ENCODE results near the gene FGF12.

The FGF12 gene

DNA sequence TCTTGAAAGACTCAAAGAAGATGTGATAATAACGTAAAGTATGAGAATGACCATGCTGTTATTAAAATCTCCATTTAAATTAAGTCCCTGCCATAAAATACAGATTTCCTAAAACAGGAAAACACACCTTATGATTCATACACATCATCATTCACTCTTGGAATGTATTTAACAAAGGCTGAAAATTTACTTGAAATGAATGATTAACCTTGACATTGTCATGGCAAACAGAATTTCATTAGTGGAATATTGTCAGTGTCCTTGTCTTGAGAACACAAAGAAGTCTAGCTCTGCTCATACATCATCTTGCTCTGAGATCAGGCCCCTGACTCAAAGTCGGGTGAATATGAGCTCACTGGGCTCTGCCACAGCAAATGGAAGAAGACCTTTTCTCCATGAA, 313.9 kb downstream of the FGF12 start:
- no peak for DNase-seq (ENCODE audit: low read depth)

DNA sequence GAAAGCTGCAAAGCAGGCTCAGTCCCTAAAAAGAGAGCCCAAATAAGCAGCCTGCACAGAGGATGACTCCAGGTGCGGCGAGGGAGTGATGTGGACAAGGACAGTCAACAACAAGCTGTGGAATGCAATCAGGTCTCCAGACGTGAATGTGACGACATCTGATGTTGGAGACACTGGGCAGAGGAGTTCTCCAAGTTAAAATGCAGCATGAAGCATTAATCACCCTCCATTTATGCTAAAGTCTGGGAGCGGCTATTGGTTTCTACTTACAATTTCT, 316.7 kb downstream of the FGF12 start:
- no peak for DNase-seq (ENCODE audit: low read depth)

DNA sequence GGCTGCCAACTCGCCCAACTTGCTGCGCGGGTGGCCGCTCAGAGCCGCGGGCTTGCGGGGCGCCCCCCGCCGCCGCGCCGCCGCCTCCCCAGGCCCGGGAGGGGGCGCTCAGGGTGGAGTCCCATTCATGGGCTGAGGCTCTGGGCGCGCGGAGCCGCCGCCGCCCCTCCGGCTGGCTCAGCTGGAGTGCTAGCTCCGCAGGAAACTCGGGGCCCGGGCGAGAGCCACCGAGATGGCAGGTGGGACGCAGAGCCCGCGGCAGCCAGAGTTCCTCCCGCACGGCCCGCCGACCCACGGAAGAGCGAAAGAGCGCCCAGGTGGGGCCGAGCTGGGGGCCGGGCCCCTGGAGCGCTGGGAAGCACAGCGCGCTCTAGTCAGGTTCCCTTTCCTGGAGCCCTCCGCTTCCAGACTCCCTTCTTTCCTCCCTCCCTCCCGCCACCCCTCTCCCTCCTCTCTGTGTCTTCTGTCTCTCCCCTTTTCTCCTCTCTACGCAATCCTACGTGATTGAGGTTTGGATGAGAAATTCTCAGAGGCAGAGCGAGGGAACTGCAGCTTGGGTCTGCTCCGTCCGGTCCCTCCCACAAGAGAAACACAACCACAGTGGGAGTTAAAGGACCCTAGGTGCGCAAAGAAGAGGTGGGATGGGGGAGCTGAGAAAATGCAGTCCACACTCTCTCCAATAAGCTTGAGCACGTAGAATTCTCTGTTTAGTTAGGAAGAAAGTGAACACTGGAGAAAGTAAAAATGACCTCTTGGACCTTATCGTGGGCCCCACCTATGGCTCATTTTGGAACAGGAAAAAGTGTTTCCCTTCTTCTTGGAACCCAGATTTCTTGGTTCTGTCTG, 317.3 kb downstream of the FGF12 start:
- DNase-seq (ENCODE audit: low read depth), result no peak

DNA sequence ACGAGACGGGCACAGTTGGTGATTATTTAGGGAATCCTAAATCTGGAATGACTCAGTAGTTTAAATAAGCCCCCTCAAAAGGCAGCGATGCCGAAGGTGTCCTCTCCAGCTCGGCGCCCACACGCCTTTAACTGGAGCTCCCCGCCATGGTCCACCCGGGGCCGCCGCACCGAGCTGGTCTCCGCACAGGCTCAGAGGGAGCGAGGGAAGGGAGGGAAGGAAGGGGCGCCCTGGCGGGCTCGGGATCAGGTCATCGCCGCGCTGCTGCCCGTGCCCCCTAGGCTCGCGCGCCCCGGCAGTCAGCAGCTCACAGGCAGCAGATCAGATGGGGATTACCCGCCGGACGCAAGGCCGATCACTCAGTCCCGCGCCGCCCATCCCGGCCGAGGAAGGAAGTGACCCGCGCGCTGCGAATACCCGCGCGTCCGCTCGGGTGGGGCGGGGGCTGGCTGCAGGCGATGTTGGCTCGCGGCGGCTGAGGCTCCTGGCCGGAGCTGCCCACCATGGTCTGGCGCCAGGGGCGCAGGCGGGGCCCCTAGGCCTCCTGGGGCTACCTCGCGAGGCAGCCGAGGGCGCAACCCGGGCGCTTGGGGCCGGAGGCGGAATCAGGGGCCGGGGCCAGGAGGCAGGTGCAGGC, 318.0 kb downstream of the FGF12 start:
- no peak for DNase-seq (ENCODE audit: low read depth)

DNA sequence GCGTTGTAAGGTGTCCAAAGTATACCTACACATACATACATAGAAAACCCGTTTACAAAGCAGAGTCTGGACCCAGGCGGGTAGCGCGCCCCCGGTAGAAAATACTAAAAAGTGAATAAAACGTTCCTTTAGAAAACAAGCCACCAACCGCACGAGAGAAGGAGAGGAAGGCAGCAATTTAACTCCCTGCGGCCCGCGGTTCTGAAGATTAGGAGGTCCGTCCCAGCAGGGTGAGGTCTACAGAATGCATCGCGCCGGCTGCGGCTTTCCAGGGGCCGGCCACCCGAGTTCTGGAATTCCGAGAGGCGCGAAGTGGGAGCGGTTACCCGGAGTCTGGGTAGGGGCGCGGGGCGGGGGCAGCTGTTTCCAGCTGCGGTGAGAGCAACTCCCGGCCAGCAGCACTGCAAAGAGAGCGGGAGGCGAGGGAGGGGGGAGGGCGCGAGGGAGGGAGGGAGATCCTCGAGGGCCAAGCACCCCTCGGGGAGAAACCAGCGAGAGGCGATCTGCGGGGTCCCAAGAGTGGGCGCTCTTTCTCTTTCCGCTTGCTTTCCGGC, 318.6 kb downstream of the FGF12 start:
- no peak for DNase-seq (ENCODE audit: low read depth)

DNA sequence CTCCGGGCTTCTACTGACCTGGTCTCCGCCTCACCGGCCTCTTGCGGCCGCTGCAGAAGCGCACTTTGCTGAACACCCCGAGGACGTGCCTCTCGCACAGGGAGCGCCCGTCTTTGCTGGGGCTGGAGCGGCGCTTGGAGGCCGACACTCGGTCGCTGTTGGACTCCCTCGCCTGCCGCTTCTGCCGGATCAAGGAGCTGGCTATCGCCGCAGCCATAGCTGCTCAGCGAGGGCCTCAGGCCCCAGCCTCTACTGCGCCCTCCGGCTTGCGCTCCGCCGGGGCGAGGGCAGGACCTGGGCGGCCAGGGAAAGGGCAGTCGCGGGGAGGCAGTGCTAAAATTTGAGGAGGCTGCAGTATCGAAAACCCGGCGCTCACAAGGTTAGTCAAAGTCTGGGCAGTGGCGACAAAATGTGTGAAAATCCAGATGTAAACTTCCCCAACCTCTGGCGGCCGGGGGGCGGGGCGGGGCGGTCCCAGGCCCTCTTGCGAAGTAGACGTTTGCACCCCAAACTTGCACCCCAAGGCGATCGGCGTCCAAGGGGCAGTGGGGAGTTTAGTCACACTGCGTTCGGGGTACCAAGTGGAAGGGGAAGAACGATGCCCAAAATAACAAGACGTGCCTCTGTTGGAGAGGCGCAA, 319.2 kb downstream of the FGF12 start:
- no peak for DNase-seq (ENCODE audit: low read depth)

DNA sequence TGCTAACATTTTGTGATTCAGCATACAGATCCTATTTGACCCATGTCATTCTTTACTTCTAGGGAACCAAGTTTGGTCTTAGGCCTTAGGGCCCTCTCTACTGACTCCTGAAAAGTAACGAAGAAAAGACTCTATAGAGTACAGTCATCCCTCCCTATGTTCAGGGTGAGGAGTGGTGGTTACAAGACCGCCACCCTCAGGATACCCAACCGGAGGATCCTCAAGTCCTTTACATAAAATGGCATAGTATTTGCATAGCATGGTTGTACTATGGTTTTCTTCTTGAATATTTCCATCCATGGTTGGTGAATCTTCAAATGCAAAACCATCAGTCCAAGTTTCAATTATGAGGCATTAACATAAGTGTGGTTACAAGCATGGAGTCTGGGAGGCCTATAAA, 327.6 kb downstream of the FGF12 start:
- no peak for DNase-seq (ENCODE audit: low read depth)

DNA sequence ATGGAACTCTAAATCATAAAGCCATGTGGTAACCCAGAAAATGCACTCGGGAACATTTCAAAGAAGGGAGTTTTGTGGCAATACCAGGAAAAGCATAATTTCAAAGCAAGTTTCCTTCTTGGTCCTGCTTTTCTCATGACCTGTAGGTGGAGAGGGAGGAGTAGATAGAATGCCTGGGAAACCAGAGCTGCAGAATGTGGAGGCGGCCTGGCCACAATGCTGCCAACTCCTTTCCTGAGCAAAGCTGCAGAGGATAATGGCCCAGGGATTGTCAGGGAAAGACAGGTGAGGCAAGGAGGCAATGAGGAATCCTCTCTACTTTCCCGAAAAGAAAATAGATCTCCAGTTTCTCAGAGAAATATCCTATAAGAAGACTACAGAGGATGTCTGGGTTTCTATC, 330.3 kb downstream of the FGF12 start:
- no peak for DNase-seq (ENCODE audit: low read depth)

DNA sequence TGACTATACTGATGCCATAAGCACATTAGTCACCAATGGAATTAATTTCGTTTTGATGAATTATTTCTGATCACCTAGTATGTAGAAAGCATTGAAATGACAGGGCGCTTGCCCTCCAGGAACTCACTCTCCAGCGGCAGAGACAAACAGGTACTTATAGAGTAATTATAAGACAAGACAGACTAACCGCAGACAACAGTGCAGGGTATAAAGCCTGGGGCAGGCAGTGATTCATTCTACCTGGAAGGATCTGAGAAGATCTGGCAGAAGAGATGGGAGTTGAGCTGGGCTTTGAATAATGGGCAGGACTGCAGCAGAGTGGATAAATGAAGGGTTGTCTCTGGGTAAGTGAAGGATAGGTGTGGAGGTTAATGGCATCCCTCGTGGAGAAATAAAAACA, 331.8 kb downstream of the FGF12 start:
- no peak for DNase-seq (ENCODE audit: low read depth)

DNA sequence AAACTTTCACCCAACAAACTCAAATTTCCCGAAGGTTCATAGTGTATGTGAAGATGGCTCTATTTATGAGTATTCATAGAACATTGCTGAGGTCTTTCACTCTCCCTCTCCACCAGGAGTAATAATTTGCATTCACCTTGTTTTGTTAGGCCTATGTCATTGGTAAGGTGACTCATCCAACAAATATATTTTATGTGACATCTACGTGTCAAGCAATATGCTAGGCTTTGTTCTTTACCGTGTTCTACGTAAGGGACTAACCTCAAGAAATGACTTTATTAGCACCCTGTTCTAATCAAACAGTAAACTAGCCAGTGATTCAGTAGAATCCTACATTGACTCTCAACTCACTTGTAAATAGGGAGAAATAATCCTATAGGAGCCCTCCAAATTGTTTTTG, 334.4 kb downstream of the FGF12 start:
- no peak for DNase-seq (ENCODE audit: low read depth)

DNA sequence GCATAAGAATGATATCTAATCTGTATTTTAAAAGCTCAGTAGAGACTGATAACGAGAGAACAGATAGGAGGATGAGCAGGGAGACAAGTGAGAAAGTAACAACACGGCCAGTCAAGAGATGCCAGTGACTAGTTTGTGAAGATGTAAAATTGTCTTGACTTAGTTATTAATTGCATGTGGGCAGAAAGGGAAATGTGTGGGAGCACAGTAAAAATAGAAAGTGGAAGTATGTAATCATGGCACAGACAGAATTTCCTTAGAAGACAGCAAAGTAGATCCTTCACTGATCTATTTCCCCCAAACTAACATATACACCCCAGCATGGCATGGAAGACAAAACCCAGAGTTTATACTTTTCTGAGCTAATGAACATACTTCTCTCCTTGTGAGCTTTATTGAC, 344.5 kb downstream of the FGF12 start:
- no peak for DNase-seq (ENCODE audit: low read depth)

DNA sequence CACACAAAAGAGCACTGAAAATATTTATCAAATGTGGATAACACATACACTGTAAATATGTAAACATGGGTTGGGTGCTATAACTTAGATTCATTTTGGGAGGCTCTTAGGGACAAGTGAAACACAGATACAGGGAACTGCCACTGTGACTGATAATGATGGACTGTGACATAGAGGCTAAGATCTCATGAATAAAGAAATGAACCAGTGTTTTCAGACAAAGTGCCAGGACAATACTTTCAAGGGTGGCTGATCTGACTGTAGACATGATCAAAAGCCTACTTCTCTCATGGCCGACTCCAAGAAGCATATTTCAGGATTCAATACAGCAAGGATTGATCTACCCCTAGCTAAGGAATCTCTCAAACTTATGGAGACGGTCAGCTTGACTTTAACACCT, 353.8 kb downstream of the FGF12 start:
- DNase-seq (ENCODE audit: low read depth), result no peak

DNA sequence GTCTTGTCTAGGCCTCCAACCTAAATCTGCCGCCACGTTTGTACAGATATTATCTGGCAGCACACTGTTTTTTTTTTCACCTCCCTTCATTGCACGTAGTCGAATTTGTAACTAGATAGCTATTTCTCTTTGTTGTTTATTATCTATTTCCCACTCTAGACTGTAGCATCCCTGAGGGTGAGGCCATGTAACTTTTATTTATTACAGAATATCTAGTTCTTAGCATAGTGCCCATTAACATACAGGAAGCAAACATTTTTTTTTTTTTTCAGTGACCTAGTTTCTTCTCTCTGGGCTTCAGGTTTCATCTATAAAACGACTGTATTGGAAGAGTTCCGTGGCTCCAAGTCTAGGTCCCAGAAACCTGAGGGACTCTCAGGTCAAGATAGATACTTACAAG, 354.3 kb downstream of the FGF12 start:
- no peak for DNase-seq (ENCODE audit: low read depth)

DNA sequence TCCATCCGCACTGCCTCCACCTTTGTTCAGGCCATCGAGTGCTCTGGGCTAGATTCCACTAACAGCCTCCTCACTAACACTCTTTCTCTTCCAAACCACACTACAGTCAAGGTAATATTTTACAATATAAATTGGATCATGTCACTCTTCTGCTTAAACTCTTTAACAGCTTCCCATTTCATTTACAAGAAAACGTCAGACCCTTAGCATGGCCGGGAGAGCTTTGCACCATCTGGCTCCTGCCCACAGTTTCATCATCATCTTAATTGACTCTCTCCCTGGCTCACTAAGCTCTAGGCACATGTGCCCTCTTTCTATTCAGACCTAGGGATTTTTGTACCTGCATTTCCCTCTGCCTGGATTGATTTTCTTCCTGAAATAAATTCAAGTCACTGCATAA, 354.7 kb downstream of the FGF12 start:
- no peak for DNase-seq (ENCODE audit: low read depth)

DNA sequence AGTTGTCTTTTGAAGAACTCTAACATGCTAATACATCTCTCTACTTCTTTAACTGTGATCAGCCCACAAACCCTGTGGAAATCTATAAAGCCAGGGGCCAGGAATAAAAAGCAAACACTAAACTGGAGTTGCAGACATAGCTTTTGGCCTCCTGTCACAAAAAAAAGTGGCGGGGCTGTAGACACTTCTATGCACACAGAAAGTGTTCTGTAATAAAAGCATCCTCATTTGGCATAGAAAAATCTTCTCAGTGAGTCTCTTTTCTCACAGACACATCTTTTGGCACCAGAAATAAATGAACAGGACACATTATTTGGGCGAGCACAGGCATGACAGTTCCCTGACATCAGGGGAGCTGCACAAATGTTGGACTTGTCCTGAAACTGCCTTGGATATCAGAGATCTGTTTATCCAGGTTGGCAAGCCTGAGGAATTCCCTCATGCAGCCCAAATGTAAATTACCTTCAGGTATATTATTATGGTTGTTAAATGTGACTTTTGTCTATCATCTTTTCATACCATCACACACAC, 355.4 kb downstream of the FGF12 start:
- DNase-seq (ENCODE audit: low read depth), result no peak

DNA sequence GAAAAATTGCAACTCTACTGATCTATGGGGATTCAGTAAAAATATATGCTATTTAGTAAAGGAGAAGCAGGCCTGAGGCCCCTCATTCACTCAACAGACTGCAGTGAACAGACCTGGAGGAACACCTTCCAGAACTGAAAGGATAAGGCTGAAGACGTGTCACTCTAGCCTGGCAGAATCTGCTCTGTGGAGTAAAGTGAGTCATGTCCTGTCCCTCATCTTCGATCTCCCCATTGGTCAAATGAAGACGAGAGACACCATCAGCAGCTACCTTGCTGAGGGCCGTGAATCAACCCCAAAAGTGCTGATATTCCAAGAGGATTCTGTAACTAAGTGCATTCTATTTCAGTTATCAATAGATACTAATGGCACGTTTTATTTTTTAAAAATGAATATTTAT, 359.7 kb downstream of the FGF12 start:
- no peak for DNase-seq (ENCODE audit: low read depth)

DNA sequence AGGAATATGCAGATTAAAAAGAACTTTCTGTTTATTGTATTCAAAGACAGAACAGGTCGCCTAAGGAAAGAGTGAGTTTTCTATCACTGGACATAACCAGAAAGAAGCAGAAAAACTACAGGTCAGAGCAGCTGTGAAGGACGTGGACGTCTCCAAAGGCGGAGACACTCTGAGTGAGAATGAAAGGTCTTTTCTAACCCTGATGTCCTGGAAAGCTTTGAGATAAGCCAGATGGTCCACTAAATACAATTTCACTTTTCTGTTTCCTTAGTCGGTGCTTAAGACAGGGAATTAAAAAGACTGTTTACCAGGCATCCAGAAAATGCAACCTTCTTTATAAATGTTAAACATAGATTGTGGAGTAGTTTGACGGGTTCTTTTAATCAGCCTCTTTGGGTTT, 360.4 kb downstream of the FGF12 start:
- DNase-seq (ENCODE audit: low read depth), result no peak

DNA sequence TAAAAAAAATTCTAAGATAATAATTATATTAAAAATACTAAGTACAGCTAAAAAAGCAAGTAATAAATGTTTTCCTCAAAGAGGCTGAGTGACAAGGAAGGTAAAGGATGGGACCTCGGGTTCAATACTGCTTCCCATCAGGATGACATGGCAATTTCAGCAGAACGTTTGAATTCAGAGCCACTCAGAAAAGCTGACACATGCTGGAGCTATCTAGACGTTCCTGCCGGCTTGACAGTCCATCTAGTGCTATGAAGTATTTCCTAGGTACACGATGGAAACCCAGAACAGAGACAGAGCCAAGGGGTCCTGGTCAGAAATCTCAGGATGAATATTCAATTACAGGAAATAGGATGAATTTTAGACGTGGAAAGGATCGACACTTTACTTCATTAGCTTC, 361.8 kb downstream of the FGF12 start:
- no peak for DNase-seq (ENCODE audit: low read depth)

DNA sequence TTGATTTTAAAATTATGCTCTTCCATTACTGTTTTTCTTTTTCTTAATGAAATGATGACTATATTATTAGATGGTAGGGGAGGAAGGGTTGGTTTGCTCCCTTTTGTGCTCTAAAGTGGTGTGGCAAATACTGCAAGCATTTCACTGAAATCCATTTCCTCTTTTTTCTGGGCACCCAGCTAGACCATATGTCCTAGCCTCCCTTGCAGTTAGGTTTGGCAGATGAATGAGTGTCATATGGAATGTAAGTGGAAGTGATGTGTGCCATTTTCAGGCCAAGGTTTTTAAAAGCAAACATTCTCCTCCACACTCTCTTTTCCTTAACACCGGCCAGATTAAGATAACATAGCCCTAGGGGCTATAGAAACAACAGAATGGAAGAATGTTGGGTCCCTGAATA, 363.0 kb downstream of the FGF12 start:
- DNase-seq (ENCODE audit: low read depth), result no peak

DNA sequence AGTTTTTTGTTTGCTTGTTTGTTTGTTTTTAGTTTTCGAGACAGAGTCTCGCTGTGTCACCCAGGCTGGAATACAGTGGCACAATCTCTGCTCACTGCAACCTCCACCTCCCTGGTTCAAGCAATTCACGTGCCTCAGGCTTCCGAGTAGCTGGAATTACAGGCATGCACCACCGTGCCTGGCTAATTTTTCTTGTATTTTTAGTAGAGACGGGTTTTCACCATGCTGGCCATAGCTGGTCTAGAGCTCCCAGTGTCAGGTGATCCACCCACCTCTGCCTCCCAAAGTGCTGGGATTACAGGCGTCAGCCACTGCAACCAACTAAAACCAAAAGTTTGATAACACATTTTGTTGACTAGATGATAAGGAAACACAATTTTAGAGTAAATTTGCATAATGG, 372.7 kb downstream of the FGF12 start:
- no peak for DNase-seq (ENCODE audit: low read depth)

DNA sequence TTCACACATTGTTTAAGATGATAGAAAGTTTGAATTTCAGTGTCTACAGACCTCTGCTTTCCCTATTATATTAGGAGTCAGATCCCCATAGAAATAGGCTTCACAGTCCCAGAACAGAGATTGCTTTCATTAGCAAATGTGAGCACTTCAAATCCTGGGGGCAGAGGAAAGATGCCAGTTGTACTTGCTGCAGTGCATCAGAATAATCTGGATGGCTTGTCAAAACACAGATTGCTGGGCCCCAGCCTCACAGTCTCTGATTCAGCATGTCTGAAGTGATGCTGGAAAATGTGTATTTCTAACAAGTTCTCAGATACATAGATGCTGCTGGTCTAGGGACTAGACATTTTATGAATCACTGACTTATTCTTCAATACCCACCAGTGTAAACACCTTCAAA, 375.2 kb downstream of the FGF12 start:
- no peak for DNase-seq (ENCODE audit: low read depth)

DNA sequence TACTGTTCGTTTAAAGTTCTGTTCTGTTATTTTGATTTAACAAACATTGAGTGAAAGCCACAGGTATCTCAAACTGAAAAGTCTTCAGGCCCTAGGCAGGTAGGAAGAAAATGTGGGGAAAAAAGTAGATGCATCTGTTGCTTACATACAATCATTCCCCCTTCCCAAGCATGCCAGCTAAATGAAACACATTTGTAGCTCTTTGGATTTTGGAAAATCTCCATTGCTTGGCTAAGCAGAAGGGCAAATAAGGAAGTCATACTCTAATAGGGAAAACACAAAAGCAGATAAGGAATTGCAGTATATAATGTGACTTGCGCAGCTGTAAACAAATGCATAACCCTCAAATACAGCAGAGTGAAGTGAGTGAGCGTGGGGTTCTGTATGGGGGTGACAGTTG, 375.9 kb downstream of the FGF12 start:
- DNase-seq (ENCODE audit: low read depth), result no peak

DNA sequence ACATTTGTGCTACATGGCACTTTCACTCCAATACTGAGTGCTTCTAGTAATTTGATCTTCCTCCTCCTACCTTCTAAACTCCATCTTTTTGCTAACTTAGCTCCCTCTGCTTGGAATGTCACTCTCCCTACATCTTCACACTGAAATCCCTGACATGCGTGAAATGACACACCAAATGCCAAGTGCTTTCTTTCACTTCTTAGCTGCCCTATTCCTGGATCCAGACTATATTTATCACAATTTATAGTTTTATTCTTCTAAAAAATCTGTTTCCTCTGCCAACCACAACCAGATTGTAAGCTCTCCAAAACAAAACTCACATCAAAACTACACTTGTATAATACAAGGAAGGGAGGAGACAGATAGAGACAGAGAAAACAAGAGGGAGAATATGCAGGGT, 387.3 kb downstream of the FGF12 start:
- DNase-seq (ENCODE audit: low read depth), result no peak
